GM11168 (cell line): Measurements from ENCODE around the gene MYO5B.
"Not testable (repeated sequence)": the region's sequence is repeated elsewhere in the genome, so short reads cannot be mapped to it uniquely, and the experiment has no call there.

Experiments
- in situ Hi-C: fragments of 300-500 bp; cut with MboI; formaldehyde crosslinking; loops from one replicate; pipeline ENCODE4 v1.12.0; 2022; ENCODE audit warnings: low sequenced_read_pairs; ENCODE audit not compliant: unreplicated experiment

Gene MYO5B

DNA sequence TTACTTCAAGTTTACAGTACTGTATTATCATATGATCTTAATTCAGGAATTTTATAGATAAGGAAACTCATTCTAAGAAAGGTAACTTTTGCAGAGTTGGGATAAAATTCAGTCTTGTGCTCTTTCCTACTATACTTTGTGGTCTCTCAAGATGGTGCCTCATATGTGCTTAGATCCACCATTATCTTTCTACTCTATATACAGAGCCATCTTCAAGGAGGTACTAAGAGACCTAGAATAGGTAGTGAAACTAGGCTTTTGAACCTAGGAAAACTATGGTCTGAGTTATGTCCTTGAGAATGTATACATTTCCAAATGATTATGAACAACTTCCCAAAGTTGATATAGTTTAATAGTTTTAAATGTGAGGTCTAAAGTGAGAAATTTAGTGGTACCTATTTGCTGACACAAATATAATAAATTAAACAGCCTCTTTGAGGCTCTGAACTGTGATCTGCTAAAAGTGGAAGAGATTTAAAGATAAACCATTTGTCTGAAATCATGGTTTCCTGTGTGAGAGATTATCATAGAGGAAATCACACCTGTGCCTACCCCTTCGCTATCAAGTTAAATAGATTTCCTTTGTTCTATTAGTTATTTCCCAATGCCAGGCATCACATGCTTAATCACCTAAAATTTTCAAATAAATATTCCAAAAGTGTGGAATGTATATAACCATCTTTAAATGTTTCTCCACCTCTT lies 408.8 kb downstream of the MYO5B start:
- in situ Hi-C loops: no loop called here

DNA sequence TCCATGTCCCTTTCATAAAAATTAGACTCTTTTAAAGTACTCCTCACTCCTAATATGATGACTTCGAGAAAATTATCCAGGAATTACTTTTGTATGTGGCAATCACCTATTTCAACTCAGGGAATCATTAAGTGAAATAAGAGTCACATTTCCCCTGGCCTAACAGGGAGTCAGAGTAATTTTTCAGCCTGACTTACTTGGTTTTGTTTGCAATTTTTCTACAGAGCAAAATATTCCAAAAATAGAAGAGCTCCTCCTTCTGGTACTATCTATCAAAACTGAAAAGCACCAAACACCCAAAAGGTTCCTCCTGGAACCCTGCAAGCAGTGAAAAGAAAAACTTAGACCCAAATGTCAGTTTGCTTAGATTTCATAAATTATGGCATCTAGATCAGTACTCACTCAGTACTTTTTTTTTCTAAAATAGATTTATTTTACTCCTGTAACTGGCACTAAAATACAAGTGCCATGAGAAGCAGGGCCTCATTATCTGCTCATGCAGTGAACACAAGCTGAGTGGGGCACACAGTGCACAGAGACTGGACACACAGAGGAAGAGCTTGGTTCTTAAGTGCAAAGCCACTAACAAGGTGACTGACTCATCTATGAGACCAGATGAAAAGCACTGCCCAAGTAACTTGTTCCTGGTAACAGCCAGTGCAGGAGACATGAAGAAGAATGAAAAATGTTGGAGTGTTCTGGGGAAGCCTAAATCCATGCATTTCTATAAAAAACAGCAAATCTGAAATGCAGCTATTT lies 410.3 kb downstream of the MYO5B start:
- in situ Hi-C loops: no loop called here

GRCh38 chr18:49783631-49784030 lies 411.3 kb downstream of the MYO5B start:
- in situ Hi-C loops: not testable (repeated sequence)

DNA sequence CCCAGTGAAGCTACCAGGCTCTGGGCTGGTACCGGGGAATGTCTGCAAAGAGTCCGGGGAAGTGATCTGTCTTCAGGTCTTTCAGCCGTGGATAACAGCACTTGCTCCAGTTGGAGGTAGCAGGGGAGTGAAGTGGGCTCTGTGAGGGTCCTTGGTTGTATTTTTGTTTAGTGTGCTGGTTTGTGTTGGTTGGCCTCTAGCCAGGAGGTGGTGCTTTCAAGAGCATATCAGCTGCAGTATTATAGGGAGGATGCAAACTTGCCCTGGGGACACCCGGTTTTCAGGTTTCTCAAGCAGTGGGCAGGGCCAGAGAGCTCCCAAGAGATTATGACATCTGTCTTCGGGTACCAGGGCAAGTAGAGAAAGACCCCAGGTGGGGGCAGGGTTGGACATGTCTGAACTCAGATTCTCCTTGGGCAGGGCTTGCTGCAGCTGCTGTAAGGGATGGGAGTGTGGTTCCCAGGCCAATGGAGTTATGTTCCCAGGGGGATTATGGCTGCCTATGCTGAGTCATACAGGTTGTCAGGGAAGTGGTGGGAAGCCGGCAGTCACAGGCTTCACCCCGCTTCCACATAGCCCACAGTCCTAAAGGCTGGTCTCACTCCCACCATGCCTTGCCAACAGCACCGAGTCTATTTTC lies 416.0 kb downstream of the MYO5B start:
- in situ Hi-C loops: no loop called here
